ENCODE data around the gene BPIFB1. TPM values are rescaled to one million over a fixed set of nuclear protein-coding genes. Genes with fewer than 3 reads are reported as not detected.

Gene BPIFB1
- total and polyA plus RNA-seq, 2 of the 13 experiments (the other 11 are each of a cell fraction or from before 2014, with no cell fraction given) = 0.82 to 4.4 TPM

DNA sequence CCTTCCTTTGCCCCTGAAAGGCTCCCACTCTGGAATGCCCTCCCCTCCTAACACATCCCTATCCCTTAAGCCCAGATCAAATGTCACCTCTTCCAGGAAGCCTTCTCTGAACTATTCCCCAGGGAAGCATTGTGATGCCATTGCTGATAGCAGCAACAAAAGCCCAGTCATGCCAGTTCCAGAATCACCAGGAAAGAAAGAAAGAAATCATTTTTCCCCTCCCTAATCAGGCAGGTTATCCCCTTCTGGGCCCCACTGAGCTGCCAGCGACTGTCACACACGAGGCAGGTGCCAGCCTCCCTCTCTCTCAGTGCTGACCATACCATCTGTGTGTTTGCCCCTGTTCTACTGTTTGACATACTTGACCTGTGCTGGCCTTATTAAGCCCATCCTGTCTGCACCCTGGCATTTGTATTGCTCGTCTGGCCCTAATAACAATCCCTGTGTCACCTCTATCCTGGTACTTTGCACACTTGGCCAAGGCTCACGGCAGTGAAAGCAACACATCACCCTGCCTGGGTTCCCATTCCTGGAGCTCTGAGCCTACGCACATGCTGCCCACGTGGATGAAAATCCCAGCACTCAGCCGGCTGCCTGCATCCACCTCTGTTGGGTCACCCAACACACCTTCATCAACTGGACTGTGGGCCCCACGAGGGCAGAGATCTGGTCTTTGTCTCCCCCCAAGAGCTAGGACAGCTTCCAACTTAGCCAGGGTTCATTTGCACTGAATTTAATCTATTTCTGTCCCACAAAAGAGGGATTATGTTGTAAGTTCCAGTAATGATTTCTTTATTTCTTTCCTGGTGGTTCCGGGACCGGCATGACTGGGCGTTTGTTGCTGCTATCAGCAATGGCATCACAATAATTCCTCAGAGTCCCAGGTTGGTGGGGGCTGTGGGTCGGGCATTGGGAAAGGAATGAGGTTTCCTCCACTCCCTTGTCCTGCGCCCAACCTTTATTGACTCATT is 5.3 kb upstream of the BPIFB1 start (continued):
- TF ChIP-seq ZNF296 (CRISPR knock-in tag; conservative IDR thresholded peaks at IDR 0.05) (no peak), ZNF234 (CRISPR knock-in tag; conservative IDR thresholded peaks at IDR 0.05) (no peak), ZNF543 (CRISPR knock-in tag; IDR thresholded peaks at IDR 0.05) (peak; percentile 52; the same call in 1 of the 2 replicates), ZNF777 (CRISPR knock-in tag; IDR thresholded peaks at IDR 0.05) (no peak), ZNF3 (CRISPR knock-in tag; IDR thresholded peaks at IDR 0.05) (peak; percentile 36; the same call in 1 of the 2 replicates), ZNF547 (CRISPR knock-in tag; IDR thresholded peaks at IDR 0.05) (peak; percentile 96), JUNB (CRISPR knock-in tag; IDR thresholded peaks at IDR 0.05; ENCODE audit: borderline replicate concordance) (no peak), GZF1 (CRISPR knock-in tag; IDR thresholded peaks at IDR 0.05) (peak; percentile 80; the same call in 1 of the 2 replicates), ZMYM3 (CRISPR knock-in tag; IDR thresholded peaks at IDR 0.05) (peak; percentile 62; the same call in 1 of the 2 replicates), KAT2B (IDR thresholded peaks at IDR 0.05; ENCODE audit: borderline replicate concordance, low read depth, low read length) (no peak), ZNF619 (CRISPR knock-in tag; IDR thresholded peaks at IDR 0.05) (0 out of 2 replicates have a peak, but pooled peaks have one; percentile 71), ELF3 (CRISPR knock-in tag; IDR thresholded peaks at IDR 0.05) (peak; percentile 75), MAFF (IDR thresholded peaks at IDR 0.05; ENCODE audit: low read depth, low read length) (no peak), ZNF776 (CRISPR knock-in tag; IDR thresholded peaks at IDR 0.05) (no peak; the same call in 1 of the 2 replicates), GPN1 (CRISPR knock-in tag; IDR thresholded peaks at IDR 0.05; ENCODE audit: borderline replicate concordance) (no peak), ZMYM2 (CRISPR knock-in tag; IDR thresholded peaks at IDR 0.05) (peak; percentile 85), ZSCAN21 (CRISPR knock-in tag; IDR thresholded peaks at IDR 0.05; ENCODE audit: borderline replicate concordance) (peak; percentile 96)
- TF ChIP-seq, protein P1, sequence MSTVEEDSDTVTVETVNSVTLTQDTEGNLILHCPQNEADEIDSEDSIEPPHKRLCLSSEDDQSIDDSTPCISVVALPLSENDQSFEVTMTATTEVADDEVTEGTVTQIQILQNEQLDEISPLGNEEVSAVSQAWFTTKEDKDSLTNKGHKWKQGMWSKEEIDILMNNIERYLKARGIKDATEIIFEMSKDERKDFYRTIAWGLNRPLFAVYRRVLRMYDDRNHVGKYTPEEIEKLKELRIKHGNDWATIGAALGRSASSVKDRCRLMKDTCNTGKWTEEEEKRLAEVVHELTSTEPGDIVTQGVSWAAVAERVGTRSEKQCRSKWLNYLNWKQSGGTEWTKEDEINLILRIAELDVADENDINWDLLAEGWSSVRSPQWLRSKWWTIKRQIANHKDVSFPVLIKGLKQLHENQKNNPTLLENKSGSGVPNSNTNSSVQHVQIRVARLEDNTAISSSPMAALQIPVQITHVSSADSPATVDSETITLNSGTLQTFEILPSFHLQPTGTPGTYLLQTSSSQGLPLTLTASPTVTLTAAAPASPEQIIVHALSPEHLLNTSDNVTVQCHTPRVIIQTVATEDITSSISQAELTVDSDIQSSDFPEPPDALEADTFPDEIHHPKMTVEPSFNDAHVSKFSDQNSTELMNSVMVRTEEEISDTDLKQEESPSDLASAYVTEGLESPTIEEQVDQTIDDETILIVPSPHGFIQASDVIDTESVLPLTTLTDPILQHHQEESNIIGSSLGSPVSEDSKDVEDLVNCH (CRISPR knock-in tag; IDR thresholded peaks at IDR 0.05) = no peak
- TF ChIP-seq, protein P2, sequence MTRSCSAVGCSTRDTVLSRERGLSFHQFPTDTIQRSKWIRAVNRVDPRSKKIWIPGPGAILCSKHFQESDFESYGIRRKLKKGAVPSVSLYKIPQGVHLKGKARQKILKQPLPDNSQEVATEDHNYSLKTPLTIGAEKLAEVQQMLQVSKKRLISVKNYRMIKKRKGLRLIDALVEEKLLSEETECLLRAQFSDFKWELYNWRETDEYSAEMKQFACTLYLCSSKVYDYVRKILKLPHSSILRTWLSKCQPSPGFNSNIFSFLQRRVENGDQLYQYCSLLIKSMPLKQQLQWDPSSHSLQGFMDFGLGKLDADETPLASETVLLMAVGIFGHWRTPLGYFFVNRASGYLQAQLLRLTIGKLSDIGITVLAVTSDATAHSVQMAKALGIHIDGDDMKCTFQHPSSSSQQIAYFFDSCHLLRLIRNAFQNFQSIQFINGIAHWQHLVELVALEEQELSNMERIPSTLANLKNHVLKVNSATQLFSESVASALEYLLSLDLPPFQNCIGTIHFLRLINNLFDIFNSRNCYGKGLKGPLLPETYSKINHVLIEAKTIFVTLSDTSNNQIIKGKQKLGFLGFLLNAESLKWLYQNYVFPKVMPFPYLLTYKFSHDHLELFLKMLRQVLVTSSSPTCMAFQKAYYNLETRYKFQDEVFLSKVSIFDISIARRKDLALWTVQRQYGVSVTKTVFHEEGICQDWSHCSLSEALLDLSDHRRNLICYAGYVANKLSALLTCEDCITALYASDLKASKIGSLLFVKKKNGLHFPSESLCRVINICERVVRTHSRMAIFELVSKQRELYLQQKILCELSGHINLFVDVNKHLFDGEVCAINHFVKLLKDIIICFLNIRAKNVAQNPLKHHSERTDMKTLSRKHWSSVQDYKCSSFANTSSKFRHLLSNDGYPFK (CRISPR knock-in tag; IDR thresholded peaks at IDR 0.05; ENCODE audit: borderline replicate concordance) = peak; percentile 76; the same call in 1 of the 2 replicates
- TF ChIP-seq, protein P3, sequence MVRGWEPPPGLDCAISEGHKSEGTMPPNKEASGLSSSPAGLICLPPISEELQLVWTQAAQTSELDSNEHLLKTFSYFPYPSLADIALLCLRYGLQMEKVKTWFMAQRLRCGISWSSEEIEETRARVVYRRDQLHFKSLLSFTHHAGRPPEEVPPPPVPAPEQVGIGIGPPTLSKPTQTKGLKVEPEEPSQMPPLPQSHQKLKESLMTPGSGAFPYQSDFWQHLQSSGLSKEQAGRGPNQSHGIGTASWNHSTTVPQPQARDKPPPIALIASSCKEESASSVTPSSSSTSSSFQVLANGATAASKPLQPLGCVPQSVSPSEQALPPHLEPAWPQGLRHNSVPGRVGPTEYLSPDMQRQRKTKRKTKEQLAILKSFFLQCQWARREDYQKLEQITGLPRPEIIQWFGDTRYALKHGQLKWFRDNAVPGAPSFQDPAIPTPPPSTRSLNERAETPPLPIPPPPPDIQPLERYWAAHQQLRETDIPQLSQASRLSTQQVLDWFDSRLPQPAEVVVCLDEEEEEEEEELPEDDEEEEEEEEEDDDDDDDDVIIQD (CRISPR knock-in tag; IDR thresholded peaks at IDR 0.05; ENCODE audit: low read depth) = no peak
- TF ChIP-seq, protein P4, sequence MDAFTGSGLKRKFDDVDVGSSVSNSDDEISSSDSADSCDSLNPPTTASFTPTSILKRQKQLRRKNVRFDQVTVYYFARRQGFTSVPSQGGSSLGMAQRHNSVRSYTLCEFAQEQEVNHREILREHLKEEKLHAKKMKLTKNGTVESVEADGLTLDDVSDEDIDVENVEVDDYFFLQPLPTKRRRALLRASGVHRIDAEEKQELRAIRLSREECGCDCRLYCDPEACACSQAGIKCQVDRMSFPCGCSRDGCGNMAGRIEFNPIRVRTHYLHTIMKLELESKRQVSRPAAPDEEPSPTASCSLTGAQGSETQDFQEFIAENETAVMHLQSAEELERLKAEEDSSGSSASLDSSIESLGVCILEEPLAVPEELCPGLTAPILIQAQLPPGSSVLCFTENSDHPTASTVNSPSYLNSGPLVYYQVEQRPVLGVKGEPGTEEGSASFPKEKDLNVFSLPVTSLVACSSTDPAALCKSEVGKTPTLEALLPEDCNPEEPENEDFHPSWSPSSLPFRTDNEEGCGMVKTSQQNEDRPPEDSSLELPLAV (CRISPR knock-in tag; conservative IDR thresholded peaks at IDR 0.05; ENCODE audit: low read depth) = no peak

All from HepG2 (cell line).